ENCODE results near the gene KISS1. TPM values are rescaled to one million over a fixed set of nuclear protein-coding genes. Genes with fewer than 3 reads are reported as not detected.

Gene KISS1
- total RNA-seq, 1 experiment from 2014 or later = 1.3 TPM

DNA sequence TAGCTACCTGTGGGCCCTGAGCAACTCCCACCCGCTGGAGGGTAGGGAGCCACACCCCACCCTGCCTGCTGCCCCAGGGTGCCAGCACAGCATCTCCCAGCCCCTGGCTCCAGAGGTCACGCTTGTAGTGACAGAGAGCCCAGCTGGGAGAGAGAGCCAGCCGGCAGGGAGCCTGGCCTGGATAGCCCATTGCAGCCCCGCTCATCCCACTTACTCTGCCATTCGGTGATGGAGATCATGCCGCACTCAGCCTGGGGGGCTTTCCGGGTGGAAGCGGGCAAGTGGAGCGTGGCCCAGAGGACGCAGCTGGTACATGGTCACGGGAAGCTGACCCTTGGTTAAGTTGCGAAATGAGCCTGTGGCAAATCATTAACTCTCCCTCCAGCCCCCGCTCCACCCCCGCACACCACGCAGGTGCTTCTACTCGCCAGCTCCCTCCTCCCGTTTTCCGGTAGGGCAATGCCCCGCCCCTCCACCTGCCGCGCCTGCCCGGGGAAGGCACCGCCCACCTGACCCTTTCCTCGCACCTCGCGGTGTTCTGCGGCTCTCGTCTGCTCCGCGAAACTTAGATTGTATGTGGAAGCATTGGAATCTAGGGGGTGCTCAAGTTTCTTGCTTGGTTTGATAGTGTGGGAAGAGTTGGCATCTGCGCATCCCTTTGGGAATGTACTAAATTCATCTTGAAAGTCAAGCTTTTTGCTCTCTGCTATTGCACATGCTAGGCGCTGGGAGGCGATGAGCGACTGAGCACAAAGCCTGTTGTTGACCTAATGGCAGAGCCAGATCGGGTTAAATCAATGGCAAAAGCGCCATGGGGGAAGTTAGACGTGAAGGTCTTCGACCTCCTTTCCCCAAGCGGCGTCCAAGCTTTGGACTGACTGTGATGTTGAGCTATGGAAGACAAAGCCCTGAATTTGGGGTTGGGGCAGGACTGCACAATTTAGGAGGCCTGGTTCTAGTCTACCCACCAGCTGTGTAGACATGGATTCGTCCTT is 17.7 kb upstream of the KISS1 start, which contains the start of gene GOLT1A (continued):
- TF ChIP-seq FOSL1 (IDR thresholded peaks at IDR 0.05; ENCODE audit: low read depth) (no peak), MAX (IDR thresholded peaks at IDR 0.05) (peak; percentile 99), CEBPB (IDR thresholded peaks at IDR 0.05; ENCODE audit: low read depth) (peak; percentile 95), EZH2 (IDR thresholded peaks at IDR 0.05) (no peak), ZFX (IDR thresholded peaks at IDR 0.05) (no peak), ELF1 (IDR thresholded peaks at IDR 0.05; ENCODE audit: borderline replicate concordance, low read depth) (no peak; the same call in 1 of the 2 replicates), ZBTB33 (IDR thresholded peaks at IDR 0.05; ENCODE audit: extremely low read depth, insufficient replicate concordance, low read length) (peak; percentile 83), JUND (IDR thresholded peaks at IDR 0.05) (no peak), EGR1 (IDR thresholded peaks at IDR 0.05; ENCODE audit: low read depth) (peak; percentile 98), SRF (IDR thresholded peaks at IDR 0.05; ENCODE audit: low read depth) (no peak)
- TF ChIP-seq, protein P1, sequence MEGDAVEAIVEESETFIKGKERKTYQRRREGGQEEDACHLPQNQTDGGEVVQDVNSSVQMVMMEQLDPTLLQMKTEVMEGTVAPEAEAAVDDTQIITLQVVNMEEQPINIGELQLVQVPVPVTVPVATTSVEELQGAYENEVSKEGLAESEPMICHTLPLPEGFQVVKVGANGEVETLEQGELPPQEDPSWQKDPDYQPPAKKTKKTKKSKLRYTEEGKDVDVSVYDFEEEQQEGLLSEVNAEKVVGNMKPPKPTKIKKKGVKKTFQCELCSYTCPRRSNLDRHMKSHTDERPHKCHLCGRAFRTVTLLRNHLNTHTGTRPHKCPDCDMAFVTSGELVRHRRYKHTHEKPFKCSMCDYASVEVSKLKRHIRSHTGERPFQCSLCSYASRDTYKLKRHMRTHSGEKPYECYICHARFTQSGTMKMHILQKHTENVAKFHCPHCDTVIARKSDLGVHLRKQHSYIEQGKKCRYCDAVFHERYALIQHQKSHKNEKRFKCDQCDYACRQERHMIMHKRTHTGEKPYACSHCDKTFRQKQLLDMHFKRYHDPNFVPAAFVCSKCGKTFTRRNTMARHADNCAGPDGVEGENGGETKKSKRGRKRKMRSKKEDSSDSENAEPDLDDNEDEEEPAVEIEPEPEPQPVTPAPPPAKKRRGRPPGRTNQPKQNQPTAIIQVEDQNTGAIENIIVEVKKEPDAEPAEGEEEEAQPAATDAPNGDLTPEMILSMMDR (IDR thresholded peaks at IDR 0.05 in 2 of 3, conservative IDR thresholded peaks at IDR 0.05 in 1 of 3; ENCODE audit: borderline replicate concordance in 1 of 3, insufficient read depth in 1 of 3, low read depth in 2 of 3, low read length in 2 of 3) = peak; percentile 74 to 87 (median 77)
